RPMI8226 (cell line): ENCODE results near the gene FUNDC1.
A peak's percentile ranks its signal among the peaks of the same experiment; 100 is the strongest.
"Not testable (repeated sequence)": the region's sequence is repeated elsewhere in the genome, so short reads cannot be mapped to it uniquely, and the experiment has no call there.

Source experiments
- DNase-seq: peaks from one replicate; pipeline ENCODE4 v3.0.0-alpha.2; 2015

Gene FUNDC1, protein sequence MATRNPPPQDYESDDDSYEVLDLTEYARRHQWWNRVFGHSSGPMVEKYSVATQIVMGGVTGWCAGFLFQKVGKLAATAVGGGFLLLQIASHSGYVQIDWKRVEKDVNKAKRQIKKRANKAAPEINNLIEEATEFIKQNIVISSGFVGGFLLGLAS

GRCh38 chrX:44542567-44543325 is at the start of gene FUNDC1:
TSS of gene FUNDC1 (minus strand) at chrX:44542859. CDS start at chrX:44542832, 27 bp downstream.
- DNase-seq = peak; percentile 94

GRCh38 chrX:44585866-44586265 is 43.2 kb upstream of the FUNDC1 start:
- DNase-seq = no peak

- no peak for DNase-seq
Observed at GRCh38 chrX:44580466-44580865, 37.8 kb upstream of the FUNDC1 start.

DNA sequence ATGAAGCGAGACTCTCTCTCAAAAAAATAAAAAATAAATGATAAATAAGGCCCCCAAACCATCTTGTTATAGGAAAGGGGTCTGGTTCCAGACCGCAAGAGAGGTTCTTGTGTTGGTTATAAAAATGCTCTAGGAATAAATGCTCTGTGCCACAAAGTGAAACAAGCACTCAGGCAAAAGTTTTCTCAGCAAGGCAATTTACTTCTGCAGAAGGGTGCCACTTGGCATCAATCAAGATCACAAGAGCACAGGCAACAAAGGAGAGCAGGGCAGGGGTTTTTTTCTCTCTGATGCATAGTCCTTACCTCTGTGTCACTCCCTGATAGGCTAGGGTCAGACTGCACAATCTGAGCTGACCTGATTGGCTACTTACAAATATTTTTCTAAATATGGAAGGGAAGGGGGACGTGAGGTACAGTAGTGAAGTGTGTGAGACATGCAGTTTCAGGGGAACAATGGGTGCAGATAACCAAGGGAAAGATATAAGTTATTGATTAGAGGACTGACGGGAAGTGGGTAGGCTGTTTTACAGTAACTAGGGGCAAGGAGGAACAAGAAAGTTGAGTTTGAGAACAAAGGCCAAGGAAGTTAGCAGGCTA is 29.8 kb upstream of the FUNDC1 start:
- DNase-seq = no peak

GRCh38 chrX:44570522-44570921 is 27.9 kb upstream of the FUNDC1 start:
- no peak for DNase-seq

DNA sequence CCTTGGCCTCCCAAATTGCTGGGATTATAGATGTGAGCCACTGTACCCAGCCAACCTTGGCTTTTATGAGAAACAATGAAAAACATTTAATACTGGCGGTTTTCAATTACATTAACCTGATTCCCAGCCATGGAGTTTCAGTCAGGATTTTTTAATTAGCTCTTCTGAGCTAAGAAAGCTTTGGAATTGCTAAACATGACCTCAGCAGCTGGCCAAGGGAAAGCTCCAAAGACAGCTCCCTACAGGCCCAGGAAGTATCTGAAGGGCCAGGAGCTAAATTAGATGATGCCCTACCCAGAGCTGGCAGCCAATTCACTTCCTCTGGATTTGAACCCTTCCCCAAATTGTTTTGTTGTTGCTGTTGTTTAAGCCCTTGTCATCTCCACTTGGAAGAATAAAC is 26.5 kb upstream of the FUNDC1 start:
- no peak for DNase-seq

- DNase-seq = no peak
Observed at GRCh38 chrX:44568196-44568595, 25.5 kb upstream of the FUNDC1 start.

DNA sequence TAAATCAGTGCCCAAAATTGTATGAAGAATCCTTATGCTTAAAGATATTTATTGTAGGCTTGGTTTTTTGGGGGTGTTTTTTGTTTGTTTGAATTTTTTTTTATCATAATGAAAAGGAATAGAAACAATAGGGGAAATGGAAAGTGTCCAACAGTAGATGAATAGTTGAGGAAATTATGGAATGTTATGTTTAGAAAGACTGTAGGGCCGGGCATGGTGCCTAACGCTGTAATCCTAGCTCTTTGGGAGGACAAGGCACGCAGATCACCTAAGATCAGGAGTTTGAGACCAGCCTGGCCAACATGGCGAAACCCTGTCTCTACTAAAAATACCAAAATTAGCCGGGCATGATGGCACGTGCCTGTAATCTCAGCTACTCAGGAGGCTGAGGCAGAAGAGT is 19.2 kb upstream of the FUNDC1 start:
- DNase-seq = not testable (repeated sequence)

DNA sequence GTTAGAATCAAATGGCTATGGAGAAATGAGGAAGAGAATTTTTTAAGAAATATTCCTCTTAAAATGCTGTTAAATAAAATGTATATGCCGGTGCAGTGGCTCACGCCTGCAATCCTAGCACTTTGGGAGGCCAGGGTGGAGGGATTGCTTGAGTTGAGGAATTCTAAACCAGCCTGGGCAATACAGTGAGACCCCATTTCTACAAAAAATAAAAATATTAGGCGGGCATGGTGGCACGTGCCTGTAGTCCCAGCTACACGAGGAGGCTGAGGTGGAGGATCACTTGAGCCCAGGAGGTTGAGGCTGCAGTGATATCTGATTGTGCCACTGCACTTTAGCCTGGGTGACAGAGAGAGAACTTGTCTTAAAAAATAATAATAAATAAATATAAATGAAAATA is 7.9 kb upstream of the FUNDC1 start:
- DNase-seq = no peak

GRCh38 chrX:44545454-44545853 is 2.8 kb upstream of the FUNDC1 start:
- not testable (repeated sequence) for DNase-seq

GRCh38 chrX:44544036-44544435 is 1.4 kb upstream of the FUNDC1 start:
- no peak for DNase-seq

GRCh38 chrX:44536198-44536597 is 6.5 kb downstream of the FUNDC1 start:
- no peak for DNase-seq

- no peak for DNase-seq
Observed at GRCh38 chrX:44529310-44529709, 13.3 kb downstream of the FUNDC1 start.

DNA sequence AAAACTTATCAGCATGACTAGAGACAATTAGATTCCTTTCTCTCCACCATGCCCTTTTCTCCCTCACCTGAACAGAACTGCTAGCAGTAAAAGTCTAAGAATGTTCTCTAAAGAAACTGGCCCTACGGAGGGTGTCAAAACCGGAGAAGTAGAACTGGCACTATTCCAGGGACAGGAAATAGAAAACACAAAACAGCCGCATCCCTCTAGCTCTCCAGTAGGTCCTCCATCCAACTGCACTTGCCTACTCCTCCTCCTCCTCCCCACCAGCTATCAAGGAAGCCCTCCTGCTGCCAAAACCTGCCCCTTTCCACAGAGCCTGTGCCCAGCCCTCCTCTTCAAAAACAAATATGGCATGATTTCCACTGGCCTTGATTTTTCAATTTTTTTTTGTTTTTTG is 28.4 kb downstream of the FUNDC1 start:
- no peak for DNase-seq

DNA sequence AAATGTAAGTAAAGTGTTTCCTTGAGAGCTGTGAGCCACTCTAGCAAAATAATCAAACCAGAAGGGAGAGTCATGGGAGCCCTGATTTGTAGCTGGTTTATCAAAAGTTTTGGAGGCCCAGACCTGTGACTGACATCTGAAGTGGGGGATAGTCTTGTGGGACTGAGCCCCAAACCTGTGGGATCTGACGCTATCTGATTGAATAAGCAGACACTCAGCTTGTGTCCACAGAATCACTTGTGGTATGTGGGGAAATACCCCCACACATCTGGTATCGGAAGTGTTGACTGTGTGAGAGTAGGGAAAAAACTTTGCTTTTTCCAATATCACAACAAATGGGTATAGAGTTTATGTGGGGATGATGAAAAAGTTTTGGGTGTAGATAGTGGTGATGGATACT is 35.4 kb downstream of the FUNDC1 start:
- DNase-seq = no peak

DNA sequence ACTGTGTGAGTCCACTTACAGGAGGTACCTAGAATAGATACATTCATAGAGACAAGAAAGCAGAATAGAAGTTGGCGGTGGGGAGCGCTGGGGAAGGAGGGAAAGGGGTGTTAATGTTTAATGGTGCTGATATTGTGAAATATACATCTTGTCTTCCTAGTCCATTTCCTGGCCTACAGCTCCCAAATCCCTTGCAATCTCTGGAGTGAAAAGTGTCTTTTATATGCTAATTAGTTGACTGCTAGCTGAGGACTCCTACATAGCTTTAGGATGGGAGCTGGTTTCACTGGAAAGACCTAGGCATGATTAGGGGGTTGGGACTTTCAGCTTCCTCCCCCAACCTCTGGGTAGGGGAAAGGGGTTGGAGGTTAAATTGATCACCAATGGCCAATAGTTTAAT is 36.0 kb downstream of the FUNDC1 start:
- no peak for DNase-seq

GRCh38 chrX:44503560-44503959 is 39.1 kb downstream of the FUNDC1 start:
- peak; percentile 23 for DNase-seq

DNA sequence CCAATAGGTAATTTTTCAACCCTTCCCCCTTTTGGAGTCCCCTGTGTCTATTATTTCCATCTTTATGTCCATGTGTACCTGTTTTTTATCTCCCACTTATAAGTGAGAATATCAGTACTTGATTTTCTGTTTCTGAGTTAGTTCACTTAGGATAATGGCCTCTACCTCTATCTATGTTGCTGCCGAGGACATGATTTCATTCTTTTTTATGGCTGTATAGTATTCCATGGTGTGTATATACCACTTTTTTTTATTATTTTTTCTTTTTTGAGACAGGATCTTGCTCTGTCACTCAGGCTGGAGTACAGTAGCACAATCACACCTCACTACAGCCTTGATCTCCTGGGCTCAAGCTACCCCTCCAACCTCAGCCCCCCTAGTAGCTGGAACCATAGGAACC is 47.6 kb downstream of the FUNDC1 start:
- DNase-seq = no peak

- DNase-seq = no peak
Observed at GRCh38 chrX:44494357-44494756, 48.3 kb downstream of the FUNDC1 start.

DNA sequence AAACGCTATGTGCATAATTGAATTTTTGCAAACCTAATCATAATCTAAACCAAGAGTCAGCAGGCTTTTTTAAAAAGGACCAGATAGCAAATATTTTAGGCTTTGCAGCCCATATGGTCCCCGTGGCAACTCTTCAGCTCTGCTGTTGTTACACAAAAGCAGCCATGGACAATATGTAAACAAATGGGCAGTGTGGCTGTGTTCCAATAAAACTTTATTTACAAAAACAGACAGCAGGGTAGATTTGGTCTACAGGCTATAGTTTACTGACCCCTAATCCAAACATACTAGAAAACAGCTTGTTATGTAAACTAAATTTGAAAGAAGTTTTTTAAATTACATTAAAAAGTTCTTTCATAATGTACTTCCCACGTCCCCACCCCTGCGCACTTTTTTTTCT is 53.1 kb downstream of the FUNDC1 start:
- DNase-seq = peak; percentile 15

- no peak for DNase-seq
Observed at GRCh38 chrX:44484607-44485146, 58.0 kb downstream of the FUNDC1 start.

DNA sequence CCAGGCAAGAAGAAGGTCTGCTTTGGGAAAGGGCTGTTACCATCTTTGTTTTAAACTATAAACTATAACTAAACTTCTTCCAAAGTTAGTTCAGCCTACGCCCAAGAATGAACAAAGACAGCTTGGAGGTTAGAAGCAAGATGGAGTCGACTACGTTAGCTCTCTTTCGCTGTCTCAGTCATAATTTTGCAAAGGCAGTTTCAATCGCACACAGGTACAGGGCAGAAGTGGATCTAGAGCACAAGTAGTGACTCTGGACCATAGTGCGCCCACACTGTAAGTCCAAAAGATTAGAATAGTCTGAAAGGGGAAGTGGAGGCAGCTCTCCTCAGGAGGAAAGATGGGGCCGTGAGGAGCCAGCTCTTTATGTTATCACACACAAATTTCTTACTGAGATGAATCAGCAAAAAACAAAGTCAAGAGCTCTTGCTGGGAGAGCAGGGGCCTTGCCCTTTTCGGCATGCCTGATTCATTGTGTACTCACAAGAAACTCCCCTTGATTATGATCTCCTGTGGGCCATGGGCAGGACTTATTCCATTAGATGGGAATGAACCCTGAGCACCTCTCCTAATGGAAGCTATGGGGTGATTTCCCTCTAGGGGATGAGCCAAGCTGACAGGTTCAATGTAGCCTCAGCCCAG is 58.6 kb downstream of the FUNDC1 start:
- DNase-seq = no peak

DNA sequence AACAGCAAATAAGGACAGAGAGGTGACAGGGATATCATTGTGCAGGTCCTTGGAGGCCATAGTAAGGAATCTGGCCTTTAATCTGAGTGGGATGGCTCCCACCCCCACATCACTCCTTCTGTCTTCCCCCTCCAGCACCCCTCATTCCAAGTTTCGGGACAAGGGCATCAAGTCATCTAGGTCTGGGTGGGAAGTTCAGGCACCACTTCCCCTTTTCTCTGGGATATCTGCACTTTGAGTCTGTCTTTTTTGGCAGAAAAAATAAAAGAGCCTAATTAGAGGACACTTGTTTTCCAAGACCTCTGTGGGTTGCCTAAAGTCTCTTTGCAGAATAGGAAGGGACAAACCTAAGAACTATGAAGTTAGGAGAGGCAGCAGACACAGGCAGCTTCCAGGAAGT is 60.1 kb downstream of the FUNDC1 start:
- DNase-seq = no peak

DNA sequence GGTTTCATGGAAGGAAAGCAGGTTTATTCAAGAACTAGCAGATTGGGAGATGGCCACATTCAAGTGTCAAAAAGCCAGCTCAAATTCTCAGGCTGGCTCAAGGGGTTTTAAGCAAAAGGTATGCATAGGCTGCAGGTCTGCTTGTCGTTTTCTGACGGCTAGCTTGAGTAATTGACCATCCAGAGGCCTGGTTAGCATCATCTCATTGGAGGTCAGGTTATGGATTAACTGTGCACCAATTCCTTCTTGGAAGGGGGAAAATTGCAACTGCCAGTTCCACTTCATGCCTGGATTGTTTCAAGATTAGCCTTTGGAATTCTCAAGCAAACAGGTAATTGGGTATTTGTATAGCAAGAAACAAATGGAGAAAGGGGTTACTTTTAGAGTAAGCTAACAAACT is 62.1 kb downstream of the FUNDC1 start:
- no peak for DNase-seq
